ENCODE measurements around the gene DNMT1.
A peak's percentile ranks its signal among the peaks of the same experiment; 100 is the strongest.

DNMT1 gene

DNA sequence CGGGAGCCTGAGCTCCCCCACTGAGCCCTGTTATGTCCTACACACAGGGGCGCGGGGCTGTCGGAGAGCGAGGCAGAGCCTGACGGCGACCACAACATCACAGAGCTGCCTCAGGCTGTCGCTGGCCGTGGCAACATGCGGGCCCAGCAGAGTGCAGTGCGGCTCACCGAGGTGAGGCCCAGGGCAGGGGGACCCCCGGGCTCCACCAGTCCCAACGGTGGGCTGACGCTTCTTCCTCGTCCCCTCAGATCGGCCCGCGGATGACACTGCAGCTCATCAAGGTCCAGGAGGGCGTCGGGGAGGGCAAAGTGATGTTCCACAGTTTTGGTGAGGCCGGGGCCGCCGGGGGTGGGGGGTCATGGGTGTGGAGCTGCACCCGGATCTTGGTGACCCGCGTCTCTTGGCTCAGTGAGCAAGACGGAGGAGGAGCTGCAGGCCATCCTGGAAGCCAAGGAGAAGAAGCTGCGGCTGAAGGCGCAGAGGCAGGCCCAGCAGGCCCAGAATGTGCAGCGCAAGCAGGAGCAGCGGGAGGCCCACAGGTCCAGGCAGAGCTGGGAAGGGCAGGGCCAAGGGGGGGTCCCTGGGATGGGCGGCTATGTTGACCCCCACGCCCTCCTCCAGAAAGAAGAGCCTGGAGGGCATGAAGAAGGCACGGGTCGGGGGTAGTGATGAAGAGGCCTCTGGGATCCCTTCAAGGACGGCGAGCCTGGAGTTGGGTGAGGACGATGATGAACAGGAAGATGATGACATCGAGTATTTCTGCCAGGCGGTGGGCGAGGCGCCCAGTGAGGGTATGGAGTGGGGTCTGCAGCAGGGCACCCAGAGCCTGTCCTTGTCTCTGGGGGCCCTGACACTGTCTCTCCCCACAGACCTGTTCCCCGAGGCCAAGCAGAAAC, 84.4 kb downstream of the DNMT1 start:
- TF ChIP-seq, protein P1, sequence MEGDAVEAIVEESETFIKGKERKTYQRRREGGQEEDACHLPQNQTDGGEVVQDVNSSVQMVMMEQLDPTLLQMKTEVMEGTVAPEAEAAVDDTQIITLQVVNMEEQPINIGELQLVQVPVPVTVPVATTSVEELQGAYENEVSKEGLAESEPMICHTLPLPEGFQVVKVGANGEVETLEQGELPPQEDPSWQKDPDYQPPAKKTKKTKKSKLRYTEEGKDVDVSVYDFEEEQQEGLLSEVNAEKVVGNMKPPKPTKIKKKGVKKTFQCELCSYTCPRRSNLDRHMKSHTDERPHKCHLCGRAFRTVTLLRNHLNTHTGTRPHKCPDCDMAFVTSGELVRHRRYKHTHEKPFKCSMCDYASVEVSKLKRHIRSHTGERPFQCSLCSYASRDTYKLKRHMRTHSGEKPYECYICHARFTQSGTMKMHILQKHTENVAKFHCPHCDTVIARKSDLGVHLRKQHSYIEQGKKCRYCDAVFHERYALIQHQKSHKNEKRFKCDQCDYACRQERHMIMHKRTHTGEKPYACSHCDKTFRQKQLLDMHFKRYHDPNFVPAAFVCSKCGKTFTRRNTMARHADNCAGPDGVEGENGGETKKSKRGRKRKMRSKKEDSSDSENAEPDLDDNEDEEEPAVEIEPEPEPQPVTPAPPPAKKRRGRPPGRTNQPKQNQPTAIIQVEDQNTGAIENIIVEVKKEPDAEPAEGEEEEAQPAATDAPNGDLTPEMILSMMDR (conservative IDR thresholded peaks at IDR 0.05; ENCODE audit: low read length) = no peak
- DNase-seq (ENCODE audit: low read depth) = no peak
- no peak overlapping the region for H3K4me3 ChIP-seq (ENCODE audit: low read length)

DNA sequence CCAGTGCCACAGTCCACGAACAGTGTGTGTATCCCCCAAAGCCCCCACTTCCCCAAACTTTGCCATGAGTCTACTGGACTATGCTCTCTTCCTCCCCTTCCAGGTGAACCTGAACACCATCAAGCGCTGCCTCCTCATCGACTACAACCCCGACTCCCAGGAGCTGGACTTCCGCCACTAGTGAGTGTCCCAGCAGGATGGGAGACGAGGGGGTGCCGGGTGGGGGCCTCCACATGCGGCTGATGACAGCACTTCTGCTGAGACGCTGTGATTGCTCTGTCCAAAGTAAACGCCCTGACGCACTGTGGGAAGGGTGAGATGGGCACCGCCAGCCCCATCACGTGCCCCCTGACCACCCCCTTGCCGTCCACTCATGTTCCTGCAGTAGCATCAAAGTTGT, 85.2 kb downstream of the DNMT1 start:
- TF ChIP-seq, protein P1 (conservative IDR thresholded peaks at IDR 0.05; ENCODE audit: low read length) = no peak
- no peak for DNase-seq (ENCODE audit: low read depth)
- H3K4me3 ChIP-seq (ENCODE audit: low read length) = no peak overlapping the region

DNA sequence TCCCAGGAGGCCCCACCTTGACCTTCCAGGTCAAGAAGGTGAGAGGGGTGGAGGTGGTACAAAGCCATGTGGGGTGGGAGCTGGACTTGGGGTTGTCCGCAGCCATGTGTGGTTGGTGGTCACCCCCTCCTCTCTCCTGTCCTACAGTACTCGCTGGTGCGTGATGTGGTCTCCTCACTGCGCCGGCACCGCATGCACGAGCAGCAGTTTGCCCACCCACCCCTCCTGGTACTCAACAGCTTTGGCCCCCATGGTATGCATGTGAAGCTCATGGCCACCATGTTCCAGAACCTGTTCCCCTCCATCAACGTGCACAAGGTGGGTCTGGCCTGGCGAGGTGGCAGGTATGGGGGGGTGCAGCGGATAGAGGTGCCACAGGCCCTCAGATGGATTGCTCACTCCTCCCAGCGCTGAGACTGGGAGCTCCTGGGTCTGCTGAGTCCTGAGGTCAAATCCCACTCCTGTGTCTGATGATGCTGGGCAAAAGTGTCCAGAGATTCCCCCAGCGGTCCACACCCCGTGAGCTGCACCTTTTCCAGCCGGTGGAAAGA, 86.9 kb downstream of the DNMT1 start:
- H3K4me3 ChIP-seq (ENCODE audit: low read length) = no peak overlapping the region
- DNase-seq (ENCODE audit: low read depth) = no peak
- TF ChIP-seq, protein P1 (conservative IDR thresholded peaks at IDR 0.05; ENCODE audit: low read length) = no peak

DNA sequence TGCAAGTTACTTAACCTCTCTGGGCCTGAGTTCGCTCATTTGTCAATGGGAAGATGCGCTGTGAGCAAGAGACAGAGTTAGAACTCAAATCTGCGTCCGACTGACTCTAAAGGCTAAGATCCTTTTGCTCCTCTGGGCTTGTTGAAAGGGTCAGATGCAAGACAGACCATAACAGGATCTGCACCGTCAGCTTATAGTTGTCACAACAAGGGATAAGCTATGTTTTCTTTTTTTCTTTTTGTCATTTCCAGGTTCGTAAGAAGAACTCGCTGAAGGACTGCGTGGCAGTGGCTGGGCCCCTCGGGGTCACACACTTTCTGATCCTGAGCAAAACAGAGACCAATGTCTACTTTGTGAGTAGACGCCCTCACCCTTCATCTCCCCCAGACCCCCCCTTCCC, 87.5 kb downstream of the DNMT1 start:
- TF ChIP-seq, protein P1 (conservative IDR thresholded peaks at IDR 0.05; ENCODE audit: low read length) = no peak
- H3K4me3 ChIP-seq (ENCODE audit: low read length) = peak overlapping the region; percentile 83
- no peak for DNase-seq (ENCODE audit: low read depth)

DNA sequence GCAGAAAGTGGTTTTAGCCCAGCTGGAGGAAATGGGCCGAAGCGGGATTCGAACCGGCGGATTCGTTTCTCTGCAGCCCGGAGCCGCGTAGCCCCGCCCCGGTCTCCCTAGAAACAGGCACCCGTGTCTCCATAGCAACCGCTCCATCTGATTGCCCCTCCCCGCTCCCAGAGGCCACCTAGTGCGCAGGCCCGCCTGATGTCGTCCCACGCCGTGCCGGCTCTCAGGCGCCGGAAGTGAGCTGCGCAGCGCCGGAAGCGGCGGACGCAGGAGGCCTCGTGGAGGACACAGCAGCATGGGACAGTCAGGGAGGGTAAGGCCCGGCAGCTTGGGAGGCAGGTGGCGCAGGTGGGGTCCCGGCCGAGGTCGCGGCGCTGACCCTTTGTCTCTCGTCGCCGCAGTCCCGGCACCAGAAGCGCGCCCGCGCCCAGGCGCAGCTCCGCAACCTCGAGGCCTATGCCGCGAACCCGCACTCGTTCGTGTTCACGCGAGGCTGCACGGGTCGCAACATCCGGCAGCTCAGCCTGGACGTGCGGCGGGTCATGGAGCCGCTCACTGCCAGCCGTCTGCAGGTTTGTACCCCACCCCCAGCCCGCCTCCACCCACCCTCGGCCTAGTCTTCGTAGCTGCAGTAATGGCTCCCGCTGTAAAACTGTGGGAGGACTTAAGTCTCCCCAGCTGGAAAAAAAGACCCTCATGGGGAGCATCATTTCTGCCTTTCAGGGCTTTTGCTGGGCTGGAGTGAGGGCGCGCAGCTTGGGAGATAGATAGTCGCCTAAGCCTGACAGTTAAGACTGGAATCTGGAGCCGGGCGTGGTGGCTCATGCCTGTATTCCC, 88.4 kb downstream of the DNMT1 start, which contains the start of gene PPAN:
TSS of gene PPAN (plus strand) at position 263 of the 837 bp plus-strand sequence. CDS start at position 296, 33 bp downstream.
- TF ChIP-seq, protein P1 (conservative IDR thresholded peaks at IDR 0.05; ENCODE audit: low read length) = no peak
- peak; percentile 97 for DNase-seq (ENCODE audit: low read depth)
- H3K4me3 ChIP-seq (ENCODE audit: low read length) = peak within 1 kb of the TSS; percentile 83

DNA sequence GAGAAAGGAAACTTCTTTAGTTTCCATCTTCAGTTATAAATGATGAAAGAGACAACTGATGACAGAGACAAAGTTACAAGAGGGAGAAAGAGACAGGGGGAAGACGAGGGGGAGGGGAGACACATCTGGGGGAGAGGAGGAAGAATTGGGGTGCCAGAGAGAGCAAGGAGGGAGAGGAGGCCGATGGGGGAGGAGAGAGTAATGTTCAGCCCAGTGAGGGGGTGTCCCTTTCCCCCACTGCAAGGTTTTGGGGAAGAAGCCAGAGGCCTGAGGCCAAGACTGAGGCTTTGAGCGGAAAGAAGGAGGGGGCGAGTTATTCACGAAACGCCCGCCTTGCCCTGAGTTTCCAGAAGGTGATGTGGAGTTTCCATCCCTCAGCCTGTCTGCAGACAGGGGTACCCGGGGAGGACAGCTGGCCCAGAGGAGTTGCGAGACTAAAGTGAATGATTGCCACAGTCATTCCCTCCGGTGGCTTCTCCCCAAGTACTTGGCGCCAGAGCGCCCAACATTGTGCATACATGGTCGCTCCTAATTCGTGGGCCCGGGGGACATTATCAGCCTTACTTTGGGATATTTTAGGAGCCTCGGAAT, 89.1 kb downstream of the DNMT1 start:
- TF ChIP-seq, protein P1 (conservative IDR thresholded peaks at IDR 0.05; ENCODE audit: low read length) = no peak
- peak overlapping the region; percentile 40 for H3K4me3 ChIP-seq (ENCODE audit: low read length)
- DNase-seq (ENCODE audit: low read depth) = no peak

Measured in AG10803 (cell line).